ENCODE data around the gene MAFF. TPM values are rescaled to one million over a fixed set of nuclear protein-coding genes. Genes with fewer than 3 reads are reported as not detected.

MAFF gene
- total RNA-seq, 2 experiments from 2014 or later, result 25.6 to 27.3 TPM

DNA sequence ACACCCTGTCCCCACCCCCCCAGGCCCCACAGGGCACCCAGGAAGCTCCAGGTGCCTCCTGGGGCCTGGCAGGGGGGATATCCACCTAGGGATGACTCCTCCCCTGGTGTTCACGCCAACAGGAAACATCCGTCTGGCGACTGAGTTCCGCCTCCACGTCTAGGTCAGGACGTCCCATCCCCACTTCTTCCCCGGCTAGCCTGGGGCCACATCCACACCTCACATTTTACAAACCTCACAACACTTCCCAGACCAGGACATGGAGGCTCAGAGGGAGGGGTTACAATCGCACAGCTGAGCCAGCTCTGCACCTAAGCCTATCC is 21.0 kb downstream of the MAFF start:
- H3K9me3 ChIP-seq (ENCODE audit: control insufficient read depth in 1 of 2, insufficient read depth in 1 of 2, low read length in 2 of 2), result no peaks in the 10 kb centered on the region
- no peak for ATAC-seq (ENCODE audit: poor library complexity)
- Mint-ChIP-seq H3K36me3 (ENCODE audit: low read depth) (peaks cover 26% of the 10 kb centered on the region), H3K4me3 (no peak overlapping the region), H3K9me3 (no peaks in the 10 kb centered on the region), H3K4me1 (ENCODE audit: low read depth) (peaks cover 18% of the 10 kb centered on the region), H3K27me3 (no peaks in the 10 kb centered on the region), H3K27ac (no peak overlapping the region)
- no peak overlapping the region for H3K4me3 ChIP-seq (ENCODE audit: low read length)
- intact Hi-C loops (cut with DNase I, micrococcal nuclease), result no loop called here
- CTCF ChIA-PET, result no interaction called here
- peaks cover 39% of the 10 kb centered on the region for H3K36me3 ChIP-seq (ENCODE audit: insufficient read depth, low read length)
- H3K27ac ChIP-seq (ENCODE audit: low read depth in 1 of 2, low read length in 2 of 2), result no peak overlapping the region
- H3K4me1 ChIP-seq (ENCODE audit: insufficient read depth, low read length), result peaks cover 31% of the 10 kb centered on the region
- TF ChIP-seq, protein P1, sequence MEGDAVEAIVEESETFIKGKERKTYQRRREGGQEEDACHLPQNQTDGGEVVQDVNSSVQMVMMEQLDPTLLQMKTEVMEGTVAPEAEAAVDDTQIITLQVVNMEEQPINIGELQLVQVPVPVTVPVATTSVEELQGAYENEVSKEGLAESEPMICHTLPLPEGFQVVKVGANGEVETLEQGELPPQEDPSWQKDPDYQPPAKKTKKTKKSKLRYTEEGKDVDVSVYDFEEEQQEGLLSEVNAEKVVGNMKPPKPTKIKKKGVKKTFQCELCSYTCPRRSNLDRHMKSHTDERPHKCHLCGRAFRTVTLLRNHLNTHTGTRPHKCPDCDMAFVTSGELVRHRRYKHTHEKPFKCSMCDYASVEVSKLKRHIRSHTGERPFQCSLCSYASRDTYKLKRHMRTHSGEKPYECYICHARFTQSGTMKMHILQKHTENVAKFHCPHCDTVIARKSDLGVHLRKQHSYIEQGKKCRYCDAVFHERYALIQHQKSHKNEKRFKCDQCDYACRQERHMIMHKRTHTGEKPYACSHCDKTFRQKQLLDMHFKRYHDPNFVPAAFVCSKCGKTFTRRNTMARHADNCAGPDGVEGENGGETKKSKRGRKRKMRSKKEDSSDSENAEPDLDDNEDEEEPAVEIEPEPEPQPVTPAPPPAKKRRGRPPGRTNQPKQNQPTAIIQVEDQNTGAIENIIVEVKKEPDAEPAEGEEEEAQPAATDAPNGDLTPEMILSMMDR (IDR thresholded peaks at IDR 0.05), result no peak
- POLR2A ChIA-PET, result no interaction called here
- no peaks in the 10 kb centered on the region for H3K27me3 ChIP-seq (ENCODE audit: control insufficient read depth in 1 of 2, insufficient read depth in 2 of 2, low read length in 2 of 2)
- DNase-seq, result no peak

GRCh38 chr22:38223289-38223960 is 21.6 kb downstream of the MAFF start:
- H3K4me3 Mint-ChIP-seq, result no peak overlapping the region
- POLR2A ChIA-PET, result no interaction called here
- intact Hi-C loops (cut with DNase I, micrococcal nuclease), result no loop called here

GRCh38 chr22:38226853-38227649 is 25.3 kb downstream of the MAFF start:
- H3K9me3 ChIP-seq (ENCODE audit: control insufficient read depth in 1 of 2, insufficient read depth in 1 of 2, low read length in 2 of 2), result no peaks in the 10 kb centered on the region
- no peak for ATAC-seq (ENCODE audit: poor library complexity)
- Mint-ChIP-seq H3K27me3 (no peaks in the 10 kb centered on the region), H3K4me1 (ENCODE audit: low read depth) (peaks cover 5% of the 10 kb centered on the region), H3K36me3 (ENCODE audit: low read depth) (peaks cover 47% of the 10 kb centered on the region), H3K4me3 (no peak overlapping the region), H3K27ac (no peak overlapping the region), H3K9me3 (no peaks in the 10 kb centered on the region)
- H3K4me1 ChIP-seq (ENCODE audit: insufficient read depth, low read length), result peaks cover 26% of the 10 kb centered on the region
- H3K27ac ChIP-seq (ENCODE audit: low read depth in 1 of 2, low read length in 2 of 2), result no peak overlapping the region
- H3K36me3 ChIP-seq (ENCODE audit: insufficient read depth, low read length), result peaks cover 58% of the 10 kb centered on the region
- TF ChIP-seq, protein P1 (IDR thresholded peaks at IDR 0.05), result no peak
- no peak for DNase-seq
- intact Hi-C loops (cut with DNase I, micrococcal nuclease), result no loop called here
- POLR2A ChIA-PET, result no interaction called here
- H3K4me3 ChIP-seq (ENCODE audit: low read length), result no peak overlapping the region
- no peaks in the 10 kb centered on the region for H3K27me3 ChIP-seq (ENCODE audit: control insufficient read depth in 1 of 2, insufficient read depth in 2 of 2, low read length in 2 of 2)
- CTCF ChIA-PET, result no interaction called here

More at GRCh38 chr22:38223289-38223960, 21.6 kb downstream of the MAFF start:
- Histone ChIP-seq H3K4me3 (ENCODE audit: low read length) (no peak overlapping the region), H3K27ac (ENCODE audit: low read depth in 1 of 2, low read length in 2 of 2) (no peak overlapping the region), H3K36me3 (ENCODE audit: insufficient read depth, low read length) (peaks cover 43% of the 10 kb centered on the region), H3K27me3 (ENCODE audit: control insufficient read depth in 1 of 2, insufficient read depth in 2 of 2, low read length in 2 of 2) (no peaks in the 10 kb centered on the region), H3K4me1 (ENCODE audit: insufficient read depth, low read length) (peaks cover 28% of the 10 kb centered on the region), H3K9me3 (ENCODE audit: control insufficient read depth in 1 of 2, insufficient read depth in 1 of 2, low read length in 2 of 2) (no peaks in the 10 kb centered on the region)
- H3K27ac Mint-ChIP-seq, result no peak overlapping the region
- H3K27me3 Mint-ChIP-seq, result no peaks in the 10 kb centered on the region
- ATAC-seq (ENCODE audit: poor library complexity) (no peak), DNase-seq (no peak)
- H3K36me3 Mint-ChIP-seq (ENCODE audit: low read depth), result peaks cover 27% of the 10 kb centered on the region
- TF ChIP-seq, protein P1 (IDR thresholded peaks at IDR 0.05), result no peak
- no peaks in the 10 kb centered on the region for H3K9me3 Mint-ChIP-seq
- CTCF ChIA-PET, result no interaction called here
- peaks cover 12% of the 10 kb centered on the region for H3K4me1 Mint-ChIP-seq (ENCODE audit: low read depth)
